ENCODE data around the gene FLVCR1. TPM values are rescaled to one million over a fixed set of nuclear protein-coding genes. Genes with fewer than 3 reads are reported as not detected.

FLVCR1 gene
- total and polyA plus RNA-seq, 9 of the 15 experiments (the other 6 are each of a cell fraction or from before 2014, with no cell fraction given), result 5.2 to 18.0 (median 12.5) TPM

DNA sequence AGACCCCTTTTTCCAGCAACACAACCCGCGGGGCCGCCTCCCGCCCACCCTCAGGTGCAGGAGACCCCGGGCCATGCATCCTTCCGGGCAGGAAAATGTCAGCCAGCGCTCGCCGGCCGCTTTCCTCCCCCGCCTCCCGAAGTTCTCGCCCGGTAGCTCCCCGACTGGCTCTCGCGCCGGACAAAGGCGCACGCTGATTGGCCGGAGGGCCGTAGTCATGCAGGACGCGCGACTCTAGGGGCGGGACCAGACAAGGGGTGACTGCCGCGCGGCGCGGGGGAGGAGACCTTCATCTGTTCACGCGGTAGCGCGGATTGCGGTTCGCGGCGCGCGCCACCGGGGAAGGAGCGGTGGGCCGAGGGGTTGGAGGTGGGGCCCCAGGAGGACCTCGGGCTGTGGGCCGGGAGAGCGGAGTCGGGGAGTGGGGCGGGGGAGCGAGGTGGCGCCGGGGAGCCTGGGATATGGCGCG, at the start of gene FLVCR1 (continued):
- TF ChIP-seq SAFB (IDR thresholded peaks at IDR 0.05; ENCODE audit: borderline replicate concordance, low read depth, low read length) (peak; percentile 61; the same call in 1 of the 2 replicates), ZBTB7A (IDR thresholded peaks at IDR 0.05; ENCODE audit: borderline replicate concordance, control insufficient read depth, low read depth, low read length) (peak; percentile 85), PTRF (tag; IDR thresholded peaks at IDR 0.05) (no peak), MTA3 (IDR thresholded peaks at IDR 0.05; ENCODE audit: borderline replicate concordance) (peak; percentile 65), CCNT2 (IDR thresholded peaks at IDR 0.05; ENCODE audit: borderline replicate concordance, extremely low read depth, insufficient read length, low read depth, low read length) (peak; percentile 80), NFIC (IDR thresholded peaks at IDR 0.05) (0 out of 2 replicates have a peak, but pooled peaks have one; percentile 41), ARHGAP35 (IDR thresholded peaks at IDR 0.05; ENCODE audit: partially characterized antibody) (no peak), NFRKB (IDR thresholded peaks at IDR 0.05; ENCODE audit: low read depth) (peak; percentile 85), POLR2G (IDR thresholded peaks at IDR 0.05; ENCODE audit: low read depth, low read length) (peak; percentile 95), U2AF1 (optimal IDR thresholded peaks at IDR 0.05; ENCODE audit: low read depth, low read length) (peak; percentile 19), KDM5B (IDR thresholded peaks at IDR 0.05; ENCODE audit: insufficient replicate concordance, low read depth, low read length) (peak; percentile 83), FOSL1 (tag; conservative IDR thresholded peaks at IDR 0.05) (peak; percentile 63), KAT7 (CRISPR knock-in tag; IDR thresholded peaks at IDR 0.05; ENCODE audit: borderline replicate concordance) (peak; percentile 90; the same call in 1 of the 2 replicates)
- TF ChIP-seq, protein P1, sequence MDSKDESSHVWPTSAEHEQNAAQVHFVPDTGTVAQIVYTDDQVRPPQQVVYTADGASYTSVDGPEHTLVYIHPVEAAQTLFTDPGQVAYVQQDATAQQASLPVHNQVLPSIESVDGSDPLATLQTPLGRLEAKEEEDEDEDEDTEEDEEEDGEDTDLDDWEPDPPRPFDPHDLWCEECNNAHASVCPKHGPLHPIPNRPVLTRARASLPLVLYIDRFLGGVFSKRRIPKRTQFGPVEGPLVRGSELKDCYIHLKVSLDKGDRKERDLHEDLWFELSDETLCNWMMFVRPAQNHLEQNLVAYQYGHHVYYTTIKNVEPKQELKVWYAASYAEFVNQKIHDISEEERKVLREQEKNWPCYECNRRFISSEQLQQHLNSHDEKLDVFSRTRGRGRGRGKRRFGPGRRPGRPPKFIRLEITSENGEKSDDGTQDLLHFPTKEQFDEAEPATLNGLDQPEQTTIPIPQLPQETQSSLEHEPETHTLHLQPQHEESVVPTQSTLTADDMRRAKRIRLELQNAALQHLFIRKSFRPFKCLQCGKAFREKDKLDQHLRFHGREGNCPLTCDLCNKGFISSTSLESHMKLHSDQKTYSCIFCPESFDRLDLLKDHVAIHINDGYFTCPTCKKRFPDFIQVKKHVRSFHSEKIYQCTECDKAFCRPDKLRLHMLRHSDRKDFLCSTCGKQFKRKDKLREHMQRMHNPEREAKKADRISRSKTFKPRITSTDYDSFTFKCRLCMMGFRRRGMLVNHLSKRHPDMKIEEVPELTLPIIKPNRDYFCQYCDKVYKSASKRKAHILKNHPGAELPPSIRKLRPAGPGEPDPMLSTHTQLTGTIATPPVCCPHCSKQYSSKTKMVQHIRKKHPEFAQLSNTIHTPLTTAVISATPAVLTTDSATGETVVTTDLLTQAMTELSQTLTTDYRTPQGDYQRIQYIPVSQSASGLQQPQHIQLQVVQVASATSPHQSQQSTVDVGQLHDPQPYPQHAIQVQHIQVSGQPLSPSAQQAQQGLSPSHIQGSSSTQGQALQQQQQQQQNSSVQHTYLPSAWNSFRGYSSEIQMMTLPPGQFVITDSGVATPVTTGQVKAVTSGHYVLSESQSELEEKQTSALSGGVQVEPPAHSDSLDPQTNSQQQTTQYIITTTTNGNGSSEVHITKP (IDR thresholded peaks at IDR 0.05; ENCODE audit: partially characterized antibody), result peak; percentile 8
- TF ChIP-seq, protein P2, sequence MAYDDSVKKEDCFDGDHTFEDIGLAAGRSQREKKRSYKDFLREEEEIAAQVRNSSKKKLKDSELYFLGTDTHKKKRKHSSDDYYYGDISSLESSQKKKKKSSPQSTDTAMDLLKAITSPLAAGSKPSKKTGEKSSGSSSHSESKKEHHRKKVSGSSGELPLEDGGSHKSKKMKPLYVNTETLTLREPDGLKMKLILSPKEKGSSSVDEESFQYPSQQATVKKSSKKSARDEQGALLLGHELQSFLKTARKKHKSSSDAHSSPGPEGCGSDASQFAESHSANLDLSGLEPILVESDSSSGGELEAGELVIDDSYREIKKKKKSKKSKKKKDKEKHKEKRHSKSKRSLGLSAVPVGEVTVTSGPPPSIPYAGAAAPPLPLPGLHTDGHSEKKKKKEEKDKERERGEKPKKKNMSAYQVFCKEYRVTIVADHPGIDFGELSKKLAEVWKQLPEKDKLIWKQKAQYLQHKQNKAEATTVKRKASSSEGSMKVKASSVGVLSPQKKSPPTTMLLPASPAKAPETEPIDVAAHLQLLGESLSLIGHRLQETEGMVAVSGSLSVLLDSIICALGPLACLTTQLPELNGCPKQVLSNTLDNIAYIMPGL (CRISPR knock-in tag; IDR thresholded peaks at IDR 0.05), result peak; percentile 55; the same call in 1 of the 2 replicates
- TF ChIP-seq, protein P3, sequence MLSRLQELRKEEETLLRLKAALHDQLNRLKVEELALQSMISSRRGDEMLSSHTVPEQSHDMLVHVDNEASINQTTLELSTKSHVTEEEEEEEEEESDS (CRISPR knock-in tag; IDR thresholded peaks at IDR 0.05), result no peak
- TF ChIP-seq, protein P4, sequence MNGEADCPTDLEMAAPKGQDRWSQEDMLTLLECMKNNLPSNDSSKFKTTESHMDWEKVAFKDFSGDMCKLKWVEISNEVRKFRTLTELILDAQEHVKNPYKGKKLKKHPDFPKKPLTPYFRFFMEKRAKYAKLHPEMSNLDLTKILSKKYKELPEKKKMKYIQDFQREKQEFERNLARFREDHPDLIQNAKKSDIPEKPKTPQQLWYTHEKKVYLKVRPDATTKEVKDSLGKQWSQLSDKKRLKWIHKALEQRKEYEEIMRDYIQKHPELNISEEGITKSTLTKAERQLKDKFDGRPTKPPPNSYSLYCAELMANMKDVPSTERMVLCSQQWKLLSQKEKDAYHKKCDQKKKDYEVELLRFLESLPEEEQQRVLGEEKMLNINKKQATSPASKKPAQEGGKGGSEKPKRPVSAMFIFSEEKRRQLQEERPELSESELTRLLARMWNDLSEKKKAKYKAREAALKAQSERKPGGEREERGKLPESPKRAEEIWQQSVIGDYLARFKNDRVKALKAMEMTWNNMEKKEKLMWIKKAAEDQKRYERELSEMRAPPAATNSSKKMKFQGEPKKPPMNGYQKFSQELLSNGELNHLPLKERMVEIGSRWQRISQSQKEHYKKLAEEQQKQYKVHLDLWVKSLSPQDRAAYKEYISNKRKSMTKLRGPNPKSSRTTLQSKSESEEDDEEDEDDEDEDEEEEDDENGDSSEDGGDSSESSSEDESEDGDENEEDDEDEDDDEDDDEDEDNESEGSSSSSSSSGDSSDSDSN (IDR thresholded peaks at IDR 0.05; ENCODE audit: borderline replicate concordance in 1 of 2, low read depth in 2 of 2, low read length in 2 of 2), result 0 out of 4 replicates have a peak, but pooled peaks of 1 of the 2 experiments have one; percentile 50
- TF ChIP-seq, protein P5, sequence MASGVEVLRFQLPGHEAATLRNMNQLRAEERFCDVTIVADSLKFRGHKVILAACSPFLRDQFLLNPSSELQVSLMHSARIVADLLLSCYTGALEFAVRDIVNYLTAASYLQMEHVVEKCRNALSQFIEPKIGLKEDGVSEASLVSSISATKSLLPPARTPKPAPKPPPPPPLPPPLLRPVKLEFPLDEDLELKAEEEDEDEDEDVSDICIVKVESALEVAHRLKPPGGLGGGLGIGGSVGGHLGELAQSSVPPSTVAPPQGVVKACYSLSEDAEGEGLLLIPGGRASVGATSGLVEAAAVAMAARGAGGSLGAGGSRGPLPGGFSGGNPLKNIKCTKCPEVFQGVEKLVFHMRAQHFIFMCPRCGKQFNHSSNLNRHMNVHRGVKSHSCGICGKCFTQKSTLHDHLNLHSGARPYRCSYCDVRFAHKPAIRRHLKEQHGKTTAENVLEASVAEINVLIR (CRISPR knock-in tag; IDR thresholded peaks at IDR 0.05), result peak; percentile 54; the same call in 1 of the 2 replicates
